ENCODE data around the gene MARK3.

Gene MARK3

GRCh38 chr14:103483600-103483999 lies 98.4 kb downstream of the MARK3 start:
- DNase-seq (ENCODE audit: low read depth in 2 of 3, low spot score in 1 of 3): no peak

- no peak for DNase-seq (ENCODE audit: low read depth in 2 of 3, low spot score in 1 of 3)
Observed at GRCh38 chr14:103485504-103485903, 100.3 kb downstream of the MARK3 start.

GRCh38 chr14:103488071-103488470 lies 102.9 kb downstream of the MARK3 start:
- DNase-seq (ENCODE audit: low read depth in 2 of 3, low spot score in 1 of 3): no peak

- DNase-seq (ENCODE audit: low read depth in 2 of 3, low spot score in 1 of 3): no peak
Observed at GRCh38 chr14:103488960-103489359, 103.7 kb downstream of the MARK3 start.

GRCh38 chr14:103489621-103490020 lies 104.4 kb downstream of the MARK3 start:
- no peak for DNase-seq (ENCODE audit: low read depth in 2 of 3, low spot score in 1 of 3)

GRCh38 chr14:103491691-103492090 lies 106.5 kb downstream of the MARK3 start:
- no peak for DNase-seq (ENCODE audit: low read depth in 2 of 3, low spot score in 1 of 3)

- DNase-seq (ENCODE audit: low read depth in 2 of 3, low spot score in 1 of 3): no peak
Observed at GRCh38 chr14:103492156-103492925, 107.1 kb downstream of the MARK3 start.

GRCh38 chr14:103495854-103496253 lies 110.6 kb downstream of the MARK3 start:
- DNase-seq (ENCODE audit: low read depth in 2 of 3, low spot score in 1 of 3): no peak

GRCh38 chr14:103496776-103497175 lies 111.6 kb downstream of the MARK3 start:
- no peak for DNase-seq (ENCODE audit: low read depth in 2 of 3, low spot score in 1 of 3)

- DNase-seq (ENCODE audit: low read depth in 2 of 3, low spot score in 1 of 3): no peak
Observed at GRCh38 chr14:103499709-103500108, 114.5 kb downstream of the MARK3 start.

GRCh38 chr14:103500148-103500990 lies 115.2 kb downstream of the MARK3 start:
- DNase-seq (ENCODE audit: low read depth in 2 of 3, low spot score in 1 of 3): peak; percentile 63 to 77 (median 73)

- no peak for DNase-seq (ENCODE audit: low read depth in 2 of 3, low spot score in 1 of 3)
Observed at GRCh38 chr14:103501041-103501870, 116.0 kb downstream of the MARK3 start.

GRCh38 chr14:103501921-103502669 lies 116.9 kb downstream of the MARK3 start:
- DNase-seq (ENCODE audit: low read depth in 2 of 3, low spot score in 1 of 3): no peak

- DNase-seq (ENCODE audit: low read depth in 2 of 3, low spot score in 1 of 3): no peak
Observed at GRCh38 chr14:103502877-103503276, 117.7 kb downstream of the MARK3 start.

- DNase-seq (ENCODE audit: low read depth in 2 of 3, low spot score in 1 of 3): no peak
Observed at GRCh38 chr14:103503296-103503695, 118.1 kb downstream of the MARK3 start.

- no peak for DNase-seq (ENCODE audit: low read depth in 2 of 3, low spot score in 1 of 3)
Observed at GRCh38 chr14:103504991-103505565, 119.9 kb downstream of the MARK3 start.

GRCh38 chr14:103507751-103508150 lies 122.5 kb downstream of the MARK3 start:
- no peak for DNase-seq (ENCODE audit: low read depth in 2 of 3, low spot score in 1 of 3)

- no peak for DNase-seq (ENCODE audit: low read depth in 2 of 3, low spot score in 1 of 3)
Observed at GRCh38 chr14:103508521-103509329, 123.5 kb downstream of the MARK3 start.

Data from stimulated activated CD4-positive, alpha-beta T cell treated with anti-CD3 and anti-CD28 coated beads, Interleukin-12 subunit alpha, Interleukin-12 subunit beta, amount 100 ng/mL, for 48 hours (primary cell).